OCI-LY3 (cell line): ENCODE results near the gene MRPL40.

ENCODE experiments used
- H2AFZ ChIP-seq: fragments of 200-600, 300-600 bp; shearing (Covaris generic); 2 replicates; pipeline ENCODE4 v1.6.0; 2014; ENCODE audit warnings: antibody characterized with exemption, low read depth, low read length
- H3K27ac ChIP-seq: fragments of 200-600, 300-600 bp; sonication (generic); 2 replicates; pipeline ENCODE4 v1.5.1; 2014; ENCODE audit warnings: mild to moderate bottlenecking, low read length, moderate library complexity, mixed read lengths
- H3K27me3 ChIP-seq: fragments of 200-600, 300-600 bp; sonication (generic); 2 replicates; pipeline ENCODE4 v1.6.1; 2014; ENCODE audit warnings: low read depth, low read length, mixed read lengths
- H3K36me3 ChIP-seq: fragments of 200-600, 300-600 bp; sonication (generic); replicated peaks from 2 replicates; pipeline ENCODE3; 2014; ENCODE audit warnings: low read depth, low read length, mixed read lengths
- H3K4me1 ChIP-seq: fragments of 300-600, 200-600 bp; sonication (generic); 2 replicates; pipeline ENCODE4 v1.6.1; 2014; ENCODE audit warnings: low read length, mixed read lengths
- H3K4me2 ChIP-seq: fragments of 200-600, 300-600 bp; sonication (generic); 2 replicates; pipeline ENCODE4 v1.6.1; 2014; ENCODE audit warnings: low read length, mixed read lengths
- H3K4me3 ChIP-seq: fragments of 300-600, 200-600 bp; sonication (generic); 2 replicates; pipeline ENCODE4 v1.5.1; 2014; ENCODE audit warnings: antibody characterized with exemption, mild to moderate bottlenecking, low read length, moderate library complexity
- H3K79me2 ChIP-seq: fragments of 300-600, 200-600 bp; shearing (Covaris generic); 2 replicates; pipeline ENCODE4 v1.6.1; 2014; ENCODE audit warnings: mild to moderate bottlenecking, low read length, mixed read lengths
- H3K9ac ChIP-seq: fragments of 300-600, 200-600 bp; shearing (Covaris generic); 2 replicates; pipeline ENCODE4 v1.6.0; 2014; ENCODE audit warnings: mild to moderate bottlenecking, low read length, moderate library complexity
- H3K9me3 ChIP-seq: fragments of 200-600, 300-600 bp; shearing (Covaris generic); 2 replicates; pipeline ENCODE4 v1.6.1; 2014; ENCODE audit warnings: low read length, mixed read lengths; ENCODE audit not compliant: insufficient read depth
- H4K20me1 ChIP-seq: fragments of 200-600, 300-600 bp; sonication (generic); 2 replicates; pipeline ENCODE4 v1.6.1; 2016; ENCODE audit warnings: low read length, mixed read lengths; ENCODE audit not compliant: insufficient read depth
- CTCF ChIP-seq: fragments of 200-600, 300-600 bp; sonication (generic); IDR thresholded peaks from 2 replicates; pipeline ENCODE4 v1.5.1; 2014; ENCODE audit warnings: antibody characterized with exemption, low read length, low read depth
- EZH2phosphoT487 ChIP-seq: fragments of 200-600 bp; shearing (Covaris generic); IDR thresholded peaks from 2 replicates; pipeline ENCODE4 v1.6.1; 2018; ENCODE audit warnings: antibody characterized with exemption, mixed run types, low read depth

The MRPL40 gene

DNA sequence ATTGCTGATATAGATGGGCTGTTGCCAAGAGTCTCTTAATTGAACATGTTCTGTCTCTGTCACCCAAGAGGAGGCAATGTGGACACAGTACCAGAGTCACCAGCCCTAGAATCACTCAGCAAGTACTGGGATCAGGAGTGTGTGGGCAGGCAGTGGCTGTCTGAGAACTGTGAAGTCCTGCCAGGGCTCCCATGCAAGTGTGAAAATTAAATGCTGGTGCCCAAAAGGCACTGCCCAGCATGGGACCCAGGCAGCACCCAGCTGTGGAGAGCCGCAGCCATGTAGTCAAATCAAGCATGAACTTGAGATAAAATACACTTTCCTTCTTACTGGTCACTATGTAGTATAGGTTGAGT is 20.7 kb upstream of the MRPL40 start:
- no peak overlapping the region for H3K9ac ChIP-seq
- H3K4me3 ChIP-seq = no peak overlapping the region
- H3K79me2 ChIP-seq = peaks cover 60% of the 10 kb centered on the region
- peaks cover 46% of the 10 kb centered on the region for H4K20me1 ChIP-seq
- TF ChIP-seq CTCF = no peak
- TF ChIP-seq EZH2phosphoT487 = no peak
- H2AFZ ChIP-seq = no peak overlapping the region
- H3K4me1 ChIP-seq = no peaks in the 10 kb centered on the region
- peaks cover 30% of the 10 kb centered on the region for H3K36me3 ChIP-seq
- no peak overlapping the region for H3K27ac ChIP-seq
- H3K9me3 ChIP-seq = no peaks in the 10 kb centered on the region
- H3K27me3 ChIP-seq = no peaks in the 10 kb centered on the region
- H3K4me2 ChIP-seq = no peak overlapping the region

- H3K4me1 ChIP-seq = no peaks in the 10 kb centered on the region
- H3K4me2 ChIP-seq = no peak overlapping the region
- H4K20me1 ChIP-seq = peaks cover 46% of the 10 kb centered on the region
- TF ChIP-seq CTCF (no peak), EZH2phosphoT487 (no peak)
- no peak overlapping the region for H3K9ac ChIP-seq
- H3K27ac ChIP-seq = no peak overlapping the region
- H3K9me3 ChIP-seq = no peaks in the 10 kb centered on the region
- H3K36me3 ChIP-seq = peaks cover 23% of the 10 kb centered on the region
- peaks cover 68% of the 10 kb centered on the region for H3K79me2 ChIP-seq
- no peak overlapping the region for H2AFZ ChIP-seq
- H3K27me3 ChIP-seq = no peaks in the 10 kb centered on the region
- H3K4me3 ChIP-seq = no peak overlapping the region
These were observed 19.9 kb upstream of the MRPL40 start for GRCh38 chr22:19412478-19412877.

DNA sequence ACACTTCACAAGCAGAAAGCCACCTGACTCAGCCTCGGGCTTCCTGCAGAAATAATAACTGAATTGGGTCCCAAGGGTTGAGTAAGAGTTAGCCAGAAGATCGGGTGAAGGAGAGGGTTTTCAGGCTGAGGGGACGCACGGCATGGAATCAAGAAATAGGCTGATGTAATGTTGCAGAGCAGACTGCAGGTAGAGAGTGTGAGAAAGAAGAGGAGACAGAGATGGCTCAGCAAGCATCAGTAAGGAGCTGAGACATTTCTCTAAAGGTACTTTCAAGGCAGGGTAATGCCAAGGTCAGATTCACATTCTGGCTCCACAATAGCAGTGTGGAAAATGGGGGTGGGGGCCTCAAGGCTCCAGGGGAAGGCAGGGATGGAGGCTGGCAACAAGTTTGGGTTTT is 19.4 kb upstream of the MRPL40 start:
- peaks cover 46% of the 10 kb centered on the region for H4K20me1 ChIP-seq

DNA sequence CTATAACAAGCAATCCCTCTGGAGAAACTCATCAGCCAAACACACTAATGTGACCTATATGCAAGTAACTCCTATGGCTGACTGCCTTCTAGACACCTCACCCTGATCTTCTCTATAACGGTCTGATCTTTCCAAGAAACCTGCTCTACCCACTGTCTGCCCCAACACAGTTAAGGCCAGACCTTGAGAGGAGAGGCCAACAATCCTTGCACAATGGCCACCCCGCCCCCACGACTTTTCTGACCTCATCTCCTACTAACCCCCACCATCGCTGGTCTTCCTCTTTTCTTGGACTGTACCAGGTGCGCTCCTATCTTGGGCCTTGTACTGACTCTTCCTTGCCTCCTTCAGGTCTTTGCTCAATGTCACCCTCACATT is 13.3 kb upstream of the MRPL40 start:
- Histone ChIP-seq H3K36me3 (peaks cover 10% of the 10 kb centered on the region), H3K4me1 (peaks cover 22% of the 10 kb centered on the region), H3K9me3 (no peaks in the 10 kb centered on the region), H3K79me2 (peaks cover 99% of the 10 kb centered on the region), H3K4me3 (peak overlapping the region; percentile 33), H4K20me1 (peaks cover 64% of the 10 kb centered on the region), H3K27ac (peak overlapping the region; percentile 74), H3K4me2 (peak overlapping the region; percentile 64), H3K27me3 (no peaks in the 10 kb centered on the region), H2AFZ (no peak overlapping the region), H3K9ac (peak overlapping the region; percentile 36)
- TF ChIP-seq EZH2phosphoT487 = no peak
- no peak for TF ChIP-seq CTCF

More for the DNA sequence above, 19.4 kb upstream of the MRPL40 start:
- no peak overlapping the region for H2AFZ ChIP-seq
- no peak overlapping the region for H3K9ac ChIP-seq
- no peaks in the 10 kb centered on the region for H3K9me3 ChIP-seq
- H3K4me3 ChIP-seq = no peak overlapping the region
- H3K36me3 ChIP-seq = peaks cover 23% of the 10 kb centered on the region
- H3K4me2 ChIP-seq = no peak overlapping the region
- no peak overlapping the region for H3K27ac ChIP-seq
- no peaks in the 10 kb centered on the region for H3K4me1 ChIP-seq
- no peak for TF ChIP-seq CTCF
- TF ChIP-seq EZH2phosphoT487 = no peak
- peaks cover 72% of the 10 kb centered on the region for H3K79me2 ChIP-seq
- H3K27me3 ChIP-seq = no peaks in the 10 kb centered on the region
